ENCODE results near the gene MARS1.
A peak's percentile ranks its signal among the peaks of the same experiment; 100 is the strongest.
"Not testable (repeated sequence)": the region's sequence is repeated elsewhere in the genome, so short reads cannot be mapped to it uniquely, and the experiment has no call there.

MARS1 gene

GRCh38 chr12:57553343-57554202 lies 65.7 kb downstream of the MARS1 start:
- DNase-seq: peak; percentile 75 to 79

- no peak for DNase-seq
Observed at GRCh38 chr12:57554453-57554852, 66.6 kb downstream of the MARS1 start.

GRCh38 chr12:57554897-57555296 lies 67.0 kb downstream of the MARS1 start:
- no peak for DNase-seq

- no peak for DNase-seq
Observed at GRCh38 chr12:57558864-57559263, 71.0 kb downstream of the MARS1 start.

- no peak for DNase-seq
Observed at GRCh38 chr12:57560516-57560915, 72.6 kb downstream of the MARS1 start.

GRCh38 chr12:57561117-57561516 lies 73.2 kb downstream of the MARS1 start:
- DNase-seq: not testable (repeated sequence)

- no peak for DNase-seq
Observed at GRCh38 chr12:57563358-57563757, 75.5 kb downstream of the MARS1 start.

GRCh38 chr12:57564178-57564740 lies 76.4 kb downstream of the MARS1 start:
- no peak for DNase-seq
